Measurements from ENCODE around the gene IRX1. TPM values are rescaled to one million over a fixed set of nuclear protein-coding genes. Genes with fewer than 3 reads are reported as not detected.

Gene IRX1
- total and polyA plus RNA-seq, 2 of the 8 experiments (the other 6 are each of a cell fraction or from before 2014, with no cell fraction given) = 2.6 to 3.9 TPM

GRCh38 chr5:3609120-3609681 is 13.6 kb downstream of the IRX1 start (continued):
- TF ChIP-seq RFX5 (IDR thresholded peaks at IDR 0.05; ENCODE audit: borderline replicate concordance, low read depth, low read length) (no peak), RXRA (IDR thresholded peaks at IDR 0.05; ENCODE audit: insufficient read depth, low read depth, low read length) (no peak), POLR2AphosphoS5 (IDR thresholded peaks at IDR 0.05; ENCODE audit: low read depth, low read length) (no peak), TCF12 (IDR thresholded peaks at IDR 0.05; ENCODE audit: low read depth, low read length) (no peak), TEAD4 (IDR thresholded peaks at IDR 0.05; ENCODE audit: low read depth, low read length) (no peak), SP1 (IDR thresholded peaks at IDR 0.05; ENCODE audit: low read depth, low read length) (no peak)
